ENCODE results near the gene PLEKHG3.
"Not testable (repeated sequence)": the region's sequence is repeated elsewhere in the genome, so short reads cannot be mapped to it uniquely, and the experiment has no call there.

Gene PLEKHG3

GRCh38 chr14:64688031-64688430, 16.2 kb upstream of the PLEKHG3 start:
- no peak overlapping the region for H3K9ac ChIP-seq (ENCODE audit: insufficient read length, low read depth)
- no peaks in the 10 kb centered on the region for H3K36me3 ChIP-seq (ENCODE audit: insufficient read depth, insufficient read length, low read length)
- H3K4me3 ChIP-seq (ENCODE audit: insufficient read length, low read depth): no peak overlapping the region
- TF ChIP-seq SUZ12 (IDR thresholded peaks at IDR 0.05; ENCODE audit: extremely low read depth, insufficient read depth, insufficient read length) (no peak), ZNF274 (IDR thresholded peaks at IDR 0.05; ENCODE audit: low read depth, low read length) (no peak), YY1 (IDR thresholded peaks at IDR 0.05; ENCODE audit: insufficient read depth, insufficient read length) (no peak)
- peaks cover 6% of the 10 kb centered on the region for H3K4me1 ChIP-seq (ENCODE audit: insufficient read depth, insufficient read length)
- H3K27me3 ChIP-seq (ENCODE audit: insufficient read depth, insufficient read length): peaks cover 5% of the 10 kb centered on the region
- H3K9me3 ChIP-seq (ENCODE audit: insufficient read depth, low read length): no peaks in the 10 kb centered on the region
- no peak for DNase-seq (ENCODE audit: low read depth, low spot score)

- peaks cover 6% of the 10 kb centered on the region for H3K4me1 ChIP-seq (ENCODE audit: insufficient read depth, insufficient read length)
- DNase-seq (ENCODE audit: low read depth, low spot score): no peak
- no peak overlapping the region for H3K4me3 ChIP-seq (ENCODE audit: insufficient read length, low read depth)
- H3K36me3 ChIP-seq (ENCODE audit: insufficient read depth, insufficient read length, low read length): no peaks in the 10 kb centered on the region
- TF ChIP-seq YY1 (IDR thresholded peaks at IDR 0.05; ENCODE audit: insufficient read depth, insufficient read length): no peak
- no peak for TF ChIP-seq ZNF274 (IDR thresholded peaks at IDR 0.05; ENCODE audit: low read depth, low read length)
- no peak for TF ChIP-seq SUZ12 (IDR thresholded peaks at IDR 0.05; ENCODE audit: extremely low read depth, insufficient read depth, insufficient read length)
- H3K9me3 ChIP-seq (ENCODE audit: insufficient read depth, low read length): no peaks in the 10 kb centered on the region
- no peak overlapping the region for H3K9ac ChIP-seq (ENCODE audit: insufficient read length, low read depth)
- peaks cover 5% of the 10 kb centered on the region for H3K27me3 ChIP-seq (ENCODE audit: insufficient read depth, insufficient read length)
Observed at GRCh38 chr14:64688811-64689281, 15.4 kb upstream of the PLEKHG3 start.

- peaks cover 6% of the 10 kb centered on the region for H3K4me1 ChIP-seq (ENCODE audit: insufficient read depth, insufficient read length)
- no peak for DNase-seq (ENCODE audit: low read depth, low spot score)
- H3K27me3 ChIP-seq (ENCODE audit: insufficient read depth, insufficient read length): peaks cover 5% of the 10 kb centered on the region
- TF ChIP-seq ZNF274 (IDR thresholded peaks at IDR 0.05; ENCODE audit: low read depth, low read length) (no peak), YY1 (IDR thresholded peaks at IDR 0.05; ENCODE audit: insufficient read depth, insufficient read length) (no peak), SUZ12 (IDR thresholded peaks at IDR 0.05; ENCODE audit: extremely low read depth, insufficient read depth, insufficient read length) (no peak)
- H3K36me3 ChIP-seq (ENCODE audit: insufficient read depth, insufficient read length, low read length): no peaks in the 10 kb centered on the region
- no peak overlapping the region for H3K9ac ChIP-seq (ENCODE audit: insufficient read length, low read depth)
- H3K4me3 ChIP-seq (ENCODE audit: insufficient read length, low read depth): no peak overlapping the region
- H3K9me3 ChIP-seq (ENCODE audit: insufficient read depth, low read length): no peaks in the 10 kb centered on the region
Observed at GRCh38 chr14:64689289-64689688, 14.9 kb upstream of the PLEKHG3 start.

- H3K4me3 ChIP-seq (ENCODE audit: insufficient read length, low read depth); DNase-seq (ENCODE audit: low read depth, low spot score); H3K9ac ChIP-seq (ENCODE audit: insufficient read length, low read depth); H3K9me3 ChIP-seq (ENCODE audit: insufficient read depth, low read length); H3K4me1 ChIP-seq (ENCODE audit: insufficient read depth, insufficient read length); H3K27me3 ChIP-seq (ENCODE audit: insufficient read depth, insufficient read length); H3K36me3 ChIP-seq (ENCODE audit: insufficient read depth, insufficient read length, low read length): not testable (repeated sequence)
Observed at GRCh38 chr14:64690607-64691006, 13.6 kb upstream of the PLEKHG3 start.

- Histone ChIP-seq H3K4me1 (ENCODE audit: insufficient read depth, insufficient read length) (peaks cover 2% of the 10 kb centered on the region), H3K4me3 (ENCODE audit: insufficient read length, low read depth) (no peak overlapping the region), H3K36me3 (ENCODE audit: insufficient read depth, insufficient read length, low read length) (no peaks in the 10 kb centered on the region), H3K9me3 (ENCODE audit: insufficient read depth, low read length) (no peaks in the 10 kb centered on the region), H3K9ac (ENCODE audit: insufficient read length, low read depth) (no peak overlapping the region), H3K27me3 (ENCODE audit: insufficient read depth, insufficient read length) (peaks cover 5% of the 10 kb centered on the region)
- TF ChIP-seq ZNF274 (IDR thresholded peaks at IDR 0.05; ENCODE audit: low read depth, low read length) (no peak), SUZ12 (IDR thresholded peaks at IDR 0.05; ENCODE audit: extremely low read depth, insufficient read depth, insufficient read length) (no peak), YY1 (IDR thresholded peaks at IDR 0.05; ENCODE audit: insufficient read depth, insufficient read length) (no peak)
- DNase-seq (ENCODE audit: low read depth, low spot score): no peak
Observed at GRCh38 chr14:64691376-64691775, 12.8 kb upstream of the PLEKHG3 start.

GRCh38 chr14:64692189-64692985, 11.8 kb upstream of the PLEKHG3 start:
- Histone ChIP-seq H3K9ac (ENCODE audit: insufficient read length, low read depth) (no peak overlapping the region), H3K36me3 (ENCODE audit: insufficient read depth, insufficient read length, low read length) (no peaks in the 10 kb centered on the region), H3K4me3 (ENCODE audit: insufficient read length, low read depth) (no peak overlapping the region), H3K9me3 (ENCODE audit: insufficient read depth, low read length) (no peaks in the 10 kb centered on the region), H3K27me3 (ENCODE audit: insufficient read depth, insufficient read length) (peaks cover 5% of the 10 kb centered on the region), H3K4me1 (ENCODE audit: insufficient read depth, insufficient read length) (peaks cover 2% of the 10 kb centered on the region)
- DNase-seq (ENCODE audit: low read depth, low spot score): no peak
- TF ChIP-seq ZNF274 (IDR thresholded peaks at IDR 0.05; ENCODE audit: low read depth, low read length) (no peak), SUZ12 (IDR thresholded peaks at IDR 0.05; ENCODE audit: extremely low read depth, insufficient read depth, insufficient read length) (no peak), YY1 (IDR thresholded peaks at IDR 0.05; ENCODE audit: insufficient read depth, insufficient read length) (no peak)

- Histone ChIP-seq H3K9me3 (ENCODE audit: insufficient read depth, low read length) (no peaks in the 10 kb centered on the region), H3K4me3 (ENCODE audit: insufficient read length, low read depth) (no peak overlapping the region), H3K36me3 (ENCODE audit: insufficient read depth, insufficient read length, low read length) (no peaks in the 10 kb centered on the region), H3K27me3 (ENCODE audit: insufficient read depth, insufficient read length) (peaks cover 5% of the 10 kb centered on the region), H3K9ac (ENCODE audit: insufficient read length, low read depth) (no peak overlapping the region), H3K4me1 (ENCODE audit: insufficient read depth, insufficient read length) (peaks cover 2% of the 10 kb centered on the region)
- no peak for DNase-seq (ENCODE audit: low read depth, low spot score)
- no peak for TF ChIP-seq SUZ12 (IDR thresholded peaks at IDR 0.05; ENCODE audit: extremely low read depth, insufficient read depth, insufficient read length)
- TF ChIP-seq ZNF274 (IDR thresholded peaks at IDR 0.05; ENCODE audit: low read depth, low read length): no peak
- no peak for TF ChIP-seq YY1 (IDR thresholded peaks at IDR 0.05; ENCODE audit: insufficient read depth, insufficient read length)
Observed at GRCh38 chr14:64692986-64693809, 11.0 kb upstream of the PLEKHG3 start.
